ENCODE measurements around the gene PTPN1.
"Not testable (repeated sequence)": the region's sequence is repeated elsewhere in the genome, so short reads cannot be mapped to it uniquely, and the experiment has no call there.

Gene PTPN1

GRCh38 chr20:50594591-50595432 lies 84.6 kb downstream of the PTPN1 start:
- DNase-seq = no peak

- DNase-seq = no peak
Observed at GRCh38 chr20:50595433-50595895, 85.3 kb downstream of the PTPN1 start.

- DNase-seq = no peak
Observed at GRCh38 chr20:50595988-50596693, 86.0 kb downstream of the PTPN1 start.

GRCh38 chr20:50596694-50597021 lies 86.5 kb downstream of the PTPN1 start:
- DNase-seq = no peak

GRCh38 chr20:50597406-50597969 lies 87.3 kb downstream of the PTPN1 start:
- DNase-seq = no peak

GRCh38 chr20:50598074-50598473 lies 87.9 kb downstream of the PTPN1 start:
- no peak for DNase-seq

- not testable (repeated sequence) for DNase-seq
Observed at GRCh38 chr20:50598768-50599167, 88.6 kb downstream of the PTPN1 start.

GRCh38 chr20:50600281-50600895 lies 90.2 kb downstream of the PTPN1 start:
- no peak for DNase-seq

- peak; percentile 73 for DNase-seq
Observed at GRCh38 chr20:50601511-50602431, 91.6 kb downstream of the PTPN1 start.

GRCh38 chr20:50602432-50603088 lies 92.4 kb downstream of the PTPN1 start:
- no peak for DNase-seq

- no peak for DNase-seq
Observed at GRCh38 chr20:50604451-50604850, 94.3 kb downstream of the PTPN1 start.

GRCh38 chr20:50605136-50605535 lies 95.0 kb downstream of the PTPN1 start:
- no peak for DNase-seq

GRCh38 chr20:50607436-50607835 lies 97.3 kb downstream of the PTPN1 start:
- DNase-seq = no peak

- no peak for DNase-seq
Observed at GRCh38 chr20:50607850-50608749, 97.9 kb downstream of the PTPN1 start.

GRCh38 chr20:50608750-50609104 lies 98.5 kb downstream of the PTPN1 start:
- no peak for DNase-seq

- no peak for DNase-seq
Observed at GRCh38 chr20:50609438-50609989, 99.3 kb downstream of the PTPN1 start.

- DNase-seq = no peak
Observed at GRCh38 chr20:50610212-50610718, 100.1 kb downstream of the PTPN1 start.

GRCh38 chr20:50611128-50611810 lies 101.1 kb downstream of the PTPN1 start:
- no peak for DNase-seq

- DNase-seq = no peak
Observed at GRCh38 chr20:50613438-50614169, 103.4 kb downstream of the PTPN1 start.

Data from NCI-H69 (cell line).